Tibial nerve (tissue), 4 donors: ENCODE measurements around the gene MOV10L1. TPM values are rescaled to one million over a fixed set of nuclear protein-coding genes. Genes with fewer than 3 reads are reported as not detected.

ENCODE experiments used
- DNase-seq, 2 donors: peaks; one replicate each; pipeline ENCODE4 v3.0.0-alpha.2; 2019; ENCODE audit warnings: low spot score in 2 of 2
- H3K27ac ChIP-seq, 4 donors: fragments of 200-600 bp; sonication (generic) in 3 of 4; one replicate each; pipeline ENCODE4 v1.5.1; 2017 to 2019; ENCODE audit warnings: mild to moderate bottlenecking in 1 of 4
- H3K27me3 ChIP-seq, 2 donors: fragments of 200-600 bp; sonication (generic) in 1 of 2; one replicate each; pipeline versions ENCODE4 v1.5.1 to v1.6.0; 2017 to 2019
- H3K36me3 ChIP-seq, 3 donors: fragments of 200-600 bp; sonication (generic); one replicate each; pipeline ENCODE4 v1.5.1; 2018 to 2019
- H3K4me1 ChIP-seq, 4 donors: fragments of 200-600 bp; sonication (generic) in 3 of 4; one replicate each; pipeline ENCODE4 v1.5.1; 2017 to 2019
- H3K4me3 ChIP-seq, 4 donors: fragments of 200-600 bp; sonication (generic) in 3 of 4; one replicate each; pipeline ENCODE4 v1.5.1; 2017 to 2019; ENCODE audit warnings: mild to moderate bottlenecking in 1 of 4, moderate library complexity in 1 of 4
- H3K9me3 ChIP-seq, 4 donors: fragments of 200-600 bp; sonication (generic) in 3 of 4; one replicate each; pipeline ENCODE4 v1.5.1; 2017 to 2019
- EP300 ChIP-seq, 2 donors: sonication (generic); formaldehyde crosslinking; IDR thresholded peaks; one replicate each; pipeline ENCODE4 v1.6.1; 2017; ENCODE audit warnings: antibody characterized with exemption in 2 of 2, mild to moderate bottlenecking in 1 of 2
- POLR2A ChIP-seq, 2 donors: fragments of 450-650 bp; IDR thresholded peaks; one replicate each; pipeline ENCODE4 v1.6.1; 2017; ENCODE audit warnings: antibody characterized with exemption in 2 of 2, mild to moderate bottlenecking in 2 of 2, moderate library complexity in 2 of 2
- WGBS, 2 donors: methylation state at CpG; one replicate each; pipeline ENCODE4 v1.1.5; 2018; 5-methylcytosine and 5-hydroxymethylcytosine counted together
- total RNA-seq, 4 donors: library from RNA; depleted of rRNA; stranded (reverse); fragments of >200 nt; gene quantifications; one replicate each; pipeline ENCODE4 v1.1.0, GENCODE V29; 2016
- TF ChIP-seq, protein P1 (sequence below), 5 experiments: fragments of 200-600 bp in 3 of 5; fragments of 450-650 bp in 2 of 5; sonication (generic) in 3 of 5; IDR thresholded peaks; one replicate each; pipeline ENCODE4 v1.5.1; 2016 to 2019; ENCODE audit warnings: antibody characterized with exemption in 5 of 5, mild to moderate bottlenecking in 3 of 5, moderate library complexity in 2 of 5

The MOV10L1 gene
- total RNA-seq, 4 donors from 2014 or later = 1.0 to 3.7 (median 2.6) TPM

DNA sequence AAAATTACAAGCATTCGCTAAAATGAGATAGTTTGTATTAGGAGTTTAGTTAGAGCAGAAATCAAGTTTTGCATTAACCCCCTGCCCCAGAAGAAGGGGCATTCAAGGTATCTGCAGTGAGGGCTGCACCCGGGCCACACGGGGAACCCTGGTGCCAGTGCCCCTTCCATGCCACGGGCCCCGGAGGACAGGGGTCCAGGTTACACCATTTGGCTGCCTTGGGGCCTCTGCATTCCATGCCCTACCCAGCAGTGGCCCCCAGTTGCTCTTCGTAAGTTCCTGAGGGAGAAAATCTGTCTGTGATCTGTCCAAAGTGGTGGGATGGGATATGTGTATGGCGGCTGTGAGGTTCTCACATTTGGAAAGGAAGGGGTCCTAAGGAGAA lies 63.9 kb downstream of the MOV10L1 start:
- 85 to 87% methylated on average over 7 of the region's 7 CpGs for WGBS, 2 donors

DNA sequence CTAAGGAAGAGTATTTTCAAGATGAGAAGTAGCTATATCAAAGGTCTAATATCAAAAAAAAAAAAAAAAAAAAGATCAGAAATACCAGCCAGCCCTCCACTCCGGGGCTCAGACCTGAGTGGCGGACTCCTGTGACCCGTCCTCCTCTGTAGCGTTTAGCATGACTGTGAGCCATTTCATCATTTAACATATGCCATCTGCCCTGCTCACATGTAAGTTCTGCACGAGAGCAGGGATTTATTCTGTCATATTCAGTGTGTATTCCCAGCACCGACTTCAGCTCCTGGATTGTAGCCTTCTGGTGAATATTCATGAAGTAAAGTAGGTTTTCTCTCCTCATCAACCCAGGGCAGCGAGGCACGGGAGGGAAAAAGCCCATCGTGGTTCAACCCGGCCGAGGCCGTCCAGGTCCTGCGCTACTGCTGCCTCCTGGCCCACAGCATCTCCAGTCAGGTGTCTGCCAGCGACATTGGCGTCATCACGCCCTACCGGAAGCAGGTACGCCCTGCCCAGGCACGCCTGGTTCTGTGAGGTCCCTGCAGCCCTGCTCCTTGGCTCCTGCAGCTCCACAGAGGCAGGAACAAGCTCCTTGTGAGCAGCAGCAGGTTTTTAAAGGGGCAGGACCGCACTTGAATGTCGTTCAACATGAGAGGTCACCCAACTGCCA lies 68.0 kb downstream of the MOV10L1 start:
- DNase-seq = no peak
- 73 to 82% methylated on average over 21 of the region's 21 CpGs for WGBS, 2 donors
- H3K4me3 ChIP-seq = no peak overlapping the region

More for the DNA sequence above, 63.9 kb downstream of the MOV10L1 start:
- no peaks in the 10 kb centered on the region for H3K9me3 ChIP-seq
- no peaks in the 10 kb centered on the region for H3K36me3 ChIP-seq
- DNase-seq = no peak
- H3K4me1 ChIP-seq = no peaks in the 10 kb centered on the region
- no peak overlapping the region for H3K27ac ChIP-seq
- TF ChIP-seq, protein P1, sequence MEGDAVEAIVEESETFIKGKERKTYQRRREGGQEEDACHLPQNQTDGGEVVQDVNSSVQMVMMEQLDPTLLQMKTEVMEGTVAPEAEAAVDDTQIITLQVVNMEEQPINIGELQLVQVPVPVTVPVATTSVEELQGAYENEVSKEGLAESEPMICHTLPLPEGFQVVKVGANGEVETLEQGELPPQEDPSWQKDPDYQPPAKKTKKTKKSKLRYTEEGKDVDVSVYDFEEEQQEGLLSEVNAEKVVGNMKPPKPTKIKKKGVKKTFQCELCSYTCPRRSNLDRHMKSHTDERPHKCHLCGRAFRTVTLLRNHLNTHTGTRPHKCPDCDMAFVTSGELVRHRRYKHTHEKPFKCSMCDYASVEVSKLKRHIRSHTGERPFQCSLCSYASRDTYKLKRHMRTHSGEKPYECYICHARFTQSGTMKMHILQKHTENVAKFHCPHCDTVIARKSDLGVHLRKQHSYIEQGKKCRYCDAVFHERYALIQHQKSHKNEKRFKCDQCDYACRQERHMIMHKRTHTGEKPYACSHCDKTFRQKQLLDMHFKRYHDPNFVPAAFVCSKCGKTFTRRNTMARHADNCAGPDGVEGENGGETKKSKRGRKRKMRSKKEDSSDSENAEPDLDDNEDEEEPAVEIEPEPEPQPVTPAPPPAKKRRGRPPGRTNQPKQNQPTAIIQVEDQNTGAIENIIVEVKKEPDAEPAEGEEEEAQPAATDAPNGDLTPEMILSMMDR (IDR thresholded peaks at IDR 0.05) = no peak
- TF ChIP-seq POLR2A (IDR thresholded peaks at IDR 0.05) (no peak), EP300 (IDR thresholded peaks at IDR 0.05) (no peak)
- no peak overlapping the region for H3K4me3 ChIP-seq
- no peaks in the 10 kb centered on the region for H3K27me3 ChIP-seq

DNA sequence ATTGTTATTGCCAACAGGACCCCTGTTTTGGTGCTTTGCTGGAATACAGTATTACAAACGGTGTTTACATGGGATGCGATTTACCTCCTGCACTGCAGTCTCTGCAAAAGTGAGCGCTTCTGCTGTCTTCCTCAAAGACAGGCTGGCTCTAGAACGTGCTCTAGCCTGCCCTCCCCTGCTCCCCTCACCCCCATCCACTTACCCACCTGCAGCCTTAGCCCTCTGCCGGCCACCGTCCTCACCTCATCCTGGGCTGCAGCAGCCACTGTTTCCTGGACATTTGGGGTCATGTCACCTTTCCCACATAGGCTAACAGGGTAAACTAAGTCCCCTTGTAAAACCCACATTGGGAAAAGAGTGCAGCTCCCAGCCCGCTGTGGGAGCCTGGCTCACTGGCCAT lies 71.1 kb downstream of the MOV10L1 start:
- peaks cover 0 to 8% of the 10 kb centered on the region in 2 donors for H3K27me3 ChIP-seq
- H3K4me3 ChIP-seq = no peak overlapping the region
- 82 to 84% methylated on average over 6 to 7 of the region's 7 CpGs for WGBS, 2 donors
- DNase-seq = no peak
- H3K9me3 ChIP-seq = no peaks in the 10 kb centered on the region
- TF ChIP-seq, protein P1 (IDR thresholded peaks at IDR 0.05) = no peak
- TF ChIP-seq EP300 (IDR thresholded peaks at IDR 0.05) = no peak
- TF ChIP-seq POLR2A (IDR thresholded peaks at IDR 0.05) = no peak
- H3K4me1 ChIP-seq = no peaks in the 10 kb centered on the region
- H3K36me3 ChIP-seq = no peaks in the 10 kb centered on the region
- H3K27ac ChIP-seq = no peak overlapping the region

More for the DNA sequence above, 68.0 kb downstream of the MOV10L1 start:
- no peaks in the 10 kb centered on the region for H3K36me3 ChIP-seq
- H3K27ac ChIP-seq = no peak overlapping the region
- peaks cover 0 to 4% of the 10 kb centered on the region in 2 donors for H3K27me3 ChIP-seq
- TF ChIP-seq EP300 (IDR thresholded peaks at IDR 0.05) = no peak
- no peak for TF ChIP-seq POLR2A (IDR thresholded peaks at IDR 0.05)
- TF ChIP-seq, protein P1 (IDR thresholded peaks at IDR 0.05) = no peak
- H3K9me3 ChIP-seq = no peaks in the 10 kb centered on the region
- no peaks in the 10 kb centered on the region for H3K4me1 ChIP-seq

DNA sequence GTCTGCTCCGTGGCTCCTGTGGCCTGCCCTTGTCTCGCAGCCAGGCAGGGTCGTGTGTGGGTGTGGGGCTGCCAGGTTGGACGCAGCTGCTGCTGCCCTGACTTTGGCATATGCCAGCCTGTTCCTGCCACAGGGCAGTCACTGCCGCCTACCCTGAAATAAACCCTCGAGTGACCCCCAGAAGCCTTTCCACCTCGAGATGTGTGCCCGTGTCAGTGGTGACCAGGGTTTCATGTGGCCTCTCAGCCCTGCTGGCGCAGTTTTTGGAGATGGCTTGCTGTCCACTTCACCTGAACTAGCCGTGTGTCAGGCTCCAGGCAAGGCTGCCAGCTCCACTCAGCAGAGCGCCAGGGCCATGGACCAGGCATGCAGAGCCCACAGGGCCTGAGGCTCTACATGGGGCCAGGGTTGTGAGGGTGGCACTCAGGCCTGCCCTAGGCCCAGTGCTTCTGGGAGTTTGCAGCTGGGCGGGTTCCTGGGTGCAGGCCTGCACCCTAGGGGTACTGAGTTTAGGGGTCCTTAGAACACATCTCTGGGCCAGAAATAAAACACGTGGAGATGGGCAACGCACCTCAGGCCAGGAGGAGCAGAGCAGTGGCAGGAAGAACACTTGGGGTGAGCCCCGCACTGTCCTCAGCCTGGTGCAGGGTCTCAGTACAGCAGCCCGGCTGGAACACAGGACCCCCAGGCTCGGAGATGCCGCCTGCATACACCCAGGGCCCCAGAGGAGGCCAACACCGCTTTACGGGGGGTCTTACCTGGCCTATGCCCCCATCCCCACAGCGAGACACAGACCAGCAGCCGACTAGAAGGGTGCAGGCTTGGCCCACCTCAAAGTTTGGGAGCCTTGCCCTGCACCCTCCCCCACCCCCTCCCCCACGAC lies 71.9 kb downstream of the MOV10L1 start:
- WGBS, 2 donors = 85 to 87% methylated on average over 16 to 19 of the region's 23 CpGs

More for the DNA sequence above, 71.9 kb downstream of the MOV10L1 start:
- Histone ChIP-seq H3K4me1 (no peaks in the 10 kb centered on the region), H3K36me3 (no peaks in the 10 kb centered on the region), H3K27ac (no peak overlapping the region), H3K4me3 (no peak overlapping the region), H3K9me3 (no peaks in the 10 kb centered on the region), H3K27me3 (peaks cover 0 to 8% of the 10 kb centered on the region in 2 donors)
- TF ChIP-seq, protein P1 (IDR thresholded peaks at IDR 0.05) = no peak
- TF ChIP-seq POLR2A (IDR thresholded peaks at IDR 0.05) (no peak), EP300 (IDR thresholded peaks at IDR 0.05) (no peak)
- no peak for DNase-seq
